IPS-15b (cell line): ENCODE measurements around the gene ACTRT2.

Experiments
- H3K27me3 ChIP-seq: one replicate; pipeline ENCODE4 v1.6.1; 2013; ENCODE audit warnings: low read length; ENCODE audit not compliant: control insufficient read depth, insufficient read depth
- H3K36me3 ChIP-seq: one replicate; pipeline ENCODE4 v1.6.1; 2013; ENCODE audit warnings: low read length; ENCODE audit not compliant: control insufficient read depth, insufficient read depth
- H3K4me1 ChIP-seq: one replicate; pipeline ENCODE4 v1.6.1; 2013; ENCODE audit warnings: mild to moderate bottlenecking, low read length; ENCODE audit not compliant: control insufficient read depth, insufficient read depth
- H3K4me3 ChIP-seq: one replicate; pipeline ENCODE4 v1.5.1; 2013; ENCODE audit warnings: low read depth, low read length
- H3K9ac ChIP-seq: one replicate; pipeline ENCODE4 v1.6.1; 2013; ENCODE audit warnings: low read depth, mild to moderate bottlenecking, low read length
- H3K9me3 ChIP-seq: one replicate; pipeline ENCODE4 v1.6.1; 2013; ENCODE audit warnings: mild to moderate bottlenecking, low read length; ENCODE audit not compliant: control insufficient read depth, insufficient read depth

Gene ACTRT2

GRCh38 chr1:3021233-3021671 lies at the start of gene ACTRT2:
Gene ACTRT2, plus strand, starts transcription at chr1:3021467. Its CDS starts 220 bp downstream, at chr1:3021687.
- Histone ChIP-seq H3K4me1 (no peaks in the 10 kb centered on the region), H3K9me3 (no peaks in the 10 kb centered on the region), H3K27me3 (no peaks in the 10 kb centered on the region), H3K36me3 (no peaks in the 10 kb centered on the region), H3K9ac (no peak within 1 kb of the TSS), H3K4me3 (no peak within 1 kb of the TSS)

- H3K27me3 ChIP-seq: no peaks in the 10 kb centered on the region
- no peaks in the 10 kb centered on the region for H3K4me1 ChIP-seq
- H3K4me3 ChIP-seq: no peak overlapping the region
- no peaks in the 10 kb centered on the region for H3K36me3 ChIP-seq
- H3K9me3 ChIP-seq: no peaks in the 10 kb centered on the region
- no peak overlapping the region for H3K9ac ChIP-seq
Observed at GRCh38 chr1:2971609-2972008, 49.7 kb upstream of the ACTRT2 start.

GRCh38 chr1:2972011-2972878 lies 49.0 kb upstream of the ACTRT2 start:
- Histone ChIP-seq H3K4me3 (no peak overlapping the region), H3K9me3 (no peaks in the 10 kb centered on the region), H3K27me3 (no peaks in the 10 kb centered on the region), H3K4me1 (no peaks in the 10 kb centered on the region), H3K9ac (no peak overlapping the region), H3K36me3 (no peaks in the 10 kb centered on the region)

- no peaks in the 10 kb centered on the region for H3K9me3 ChIP-seq
Observed at GRCh38 chr1:2972879-2973575, 48.2 kb upstream of the ACTRT2 start.

GRCh38 chr1:2973601-2974593 lies 47.4 kb upstream of the ACTRT2 start:
- H3K9me3 ChIP-seq: no peaks in the 10 kb centered on the region
- H3K27me3 ChIP-seq: no peaks in the 10 kb centered on the region

More at GRCh38 chr1:2972879-2973575, 48.2 kb upstream of the ACTRT2 start:
- Histone ChIP-seq H3K4me1 (no peaks in the 10 kb centered on the region), H3K27me3 (no peaks in the 10 kb centered on the region), H3K9ac (no peak overlapping the region), H3K4me3 (no peak overlapping the region), H3K36me3 (no peaks in the 10 kb centered on the region)

GRCh38 chr1:2974701-2975301 lies 46.5 kb upstream of the ACTRT2 start:
- H3K4me3 ChIP-seq: no peak overlapping the region
- no peaks in the 10 kb centered on the region for H3K27me3 ChIP-seq
- no peaks in the 10 kb centered on the region for H3K9me3 ChIP-seq
- H3K9ac ChIP-seq: no peak overlapping the region
- no peaks in the 10 kb centered on the region for H3K36me3 ChIP-seq
- H3K4me1 ChIP-seq: no peaks in the 10 kb centered on the region

More at GRCh38 chr1:2973601-2974593, 47.4 kb upstream of the ACTRT2 start:
- Histone ChIP-seq H3K4me1 (no peaks in the 10 kb centered on the region), H3K4me3 (no peak overlapping the region), H3K36me3 (no peaks in the 10 kb centered on the region), H3K9ac (no peak overlapping the region)

GRCh38 chr1:2975466-2976179 lies 45.6 kb upstream of the ACTRT2 start:
- Histone ChIP-seq H3K4me1 (no peaks in the 10 kb centered on the region), H3K9me3 (no peaks in the 10 kb centered on the region), H3K27me3 (no peaks in the 10 kb centered on the region), H3K4me3 (no peak overlapping the region), H3K36me3 (no peaks in the 10 kb centered on the region), H3K9ac (no peak overlapping the region)

GRCh38 chr1:2976180-2976562 lies 45.1 kb upstream of the ACTRT2 start:
- no peak overlapping the region for H3K4me3 ChIP-seq
- H3K9me3 ChIP-seq: no peaks in the 10 kb centered on the region

GRCh38 chr1:2977886-2978611 lies 43.2 kb upstream of the ACTRT2 start:
- H3K4me3 ChIP-seq: no peak overlapping the region
- H3K9me3 ChIP-seq: no peaks in the 10 kb centered on the region
- H3K36me3 ChIP-seq: no peaks in the 10 kb centered on the region
- H3K9ac ChIP-seq: no peak overlapping the region
- H3K27me3 ChIP-seq: no peaks in the 10 kb centered on the region
- H3K4me1 ChIP-seq: no peaks in the 10 kb centered on the region

More at GRCh38 chr1:2976180-2976562, 45.1 kb upstream of the ACTRT2 start:
- Histone ChIP-seq H3K9ac (no peak overlapping the region), H3K27me3 (no peaks in the 10 kb centered on the region), H3K4me1 (no peaks in the 10 kb centered on the region), H3K36me3 (no peaks in the 10 kb centered on the region)

GRCh38 chr1:2978691-2979190 lies 42.5 kb upstream of the ACTRT2 start:
- Histone ChIP-seq H3K4me1 (no peaks in the 10 kb centered on the region), H3K36me3 (no peaks in the 10 kb centered on the region), H3K27me3 (no peaks in the 10 kb centered on the region), H3K9ac (no peak overlapping the region), H3K4me3 (no peak overlapping the region), H3K9me3 (no peaks in the 10 kb centered on the region)
